HepG2 (cell line): ENCODE measurements around the gene SMOC1. TPM values are rescaled to one million over a fixed set of nuclear protein-coding genes. Genes with fewer than 3 reads are reported as not detected.

Experiments
- GTF3A ChIP-seq: sonication (generic); formaldehyde crosslinking; conservative IDR thresholded peaks from 2 replicates; pipeline ENCODE4 v1.4.0; 2020; ENCODE audit warnings: mild to moderate bottlenecking, missing genetic modification reagents
- HES4 ChIP-seq: sonication (generic); formaldehyde crosslinking; IDR thresholded peaks from 2 replicates; pipeline ENCODE4 v1.9.0; 2021; ENCODE audit warnings: mild to moderate bottlenecking, missing genetic modification reagents, borderline replicate concordance
- RFX1 ChIP-seq: fragments of 450-650 bp; IDR thresholded peaks from 2 replicates; pipeline ENCODE4 v1.6.1; 2017
- SYNCRIP ChIP-seq: fragments of 200-400 bp; formaldehyde crosslinking; IDR thresholded peaks from 2 replicates; pipeline ENCODE4 v1.6.1; 2018; ENCODE audit warnings: mild to moderate bottlenecking, low read depth, low read length; ENCODE audit not compliant: insufficient read depth
- TAF15 ChIP-seq: fragments of 200-400 bp; formaldehyde crosslinking; IDR thresholded peaks from one replicate; pipeline ENCODE4 v1.6.1; 2018; ENCODE audit warnings: mild to moderate bottlenecking, low read depth, low read length; ENCODE audit not compliant: poor library complexity, severe bottlenecking
- TCF7 ChIP-seq: sonication (generic); IDR thresholded peaks from 2 replicates; pipeline ENCODE4 v1.6.1; 2016; ENCODE audit warnings: antibody characterized with exemption, low read depth
- TOE1 ChIP-seq: sonication (generic); formaldehyde crosslinking; IDR thresholded peaks from 2 replicates; pipeline ENCODE4 v1.4.0; 2020; ENCODE audit warnings: mild to moderate bottlenecking, missing genetic modification reagents
- ZMYM2 ChIP-seq: sonication (generic); formaldehyde crosslinking; IDR thresholded peaks from 2 replicates; pipeline ENCODE4 v1.8.0; 2022; ENCODE audit warnings: mild to moderate bottlenecking, missing genetic modification reagents
- ZNF256 ChIP-seq: sonication (generic); formaldehyde crosslinking; conservative IDR thresholded peaks from 2 replicates; pipeline ENCODE4 v1.4.0; 2020; ENCODE audit warnings: missing genetic modification reagents
- ZNF3 ChIP-seq: IDR thresholded peaks from 2 replicates; pipeline ENCODE4 v1.7.0; 2017; ENCODE audit warnings: inconsistent platforms
- ZNF318 ChIP-seq: sonication (generic); formaldehyde crosslinking; IDR thresholded peaks from 2 replicates; pipeline ENCODE4 v1.4.0; 2020; ENCODE audit warnings: mild to moderate bottlenecking, missing genetic modification reagents
- ZNF513 ChIP-seq: sonication (generic); formaldehyde crosslinking; conservative IDR thresholded peaks from 2 replicates; pipeline ENCODE4 v1.5.0; 2020; ENCODE audit warnings: missing genetic modification reagents
- ZNF704 ChIP-seq: sonication (generic); formaldehyde crosslinking; IDR thresholded peaks from 2 replicates; pipeline ENCODE4 v1.8.1; 2023; ENCODE audit warnings: mild to moderate bottlenecking, inconsistent platforms, moderate library complexity, missing genetic modification reagents, borderline replicate concordance
- ZNF740 ChIP-seq: sonication (generic); formaldehyde crosslinking; IDR thresholded peaks from 2 replicates; pipeline ENCODE4 v1.4.0; 2020; ENCODE audit warnings: missing genetic modification reagents
- polyA plus RNA-seq, 8 experiments: library from polyadenylated mRNA; depleted of rRNA in 3 of 8; stranded (reverse) in 7 of 8; unstranded in 1 of 8; fragments of >200 nt; fragmentation: Illumina TruSeq in 4 of 8; extraction: Trizol in 4 of 8; gene quantifications; 2 replicates each; pipeline versions ENCODE4 v1.2.1 to v1.2.3, GENCODE V29; 2011 to 2016; ENCODE audit warnings: low read depth in 4 of 8, missing spikeins in 1 of 8, mixed read lengths in 1 of 8; ENCODE audit not compliant: insufficient read depth in 1 of 8
- total RNA-seq, 5 experiments: library from RNA; depleted of rRNA; stranded (reverse); fragments of >200 nt; fragmentation: Illumina TruSeq; extraction: Trizol; gene quantifications; 2 replicates each; pipeline ENCODE4 v1.2.3, GENCODE V29; 2016; ENCODE audit warnings: low read depth in 1 of 5
- TF ChIP-seq, protein P1 (sequence below): sonication (generic); formaldehyde crosslinking; IDR thresholded peaks from 2 replicates; pipeline ENCODE4 v1.8.0; 2022; ENCODE audit warnings: missing genetic modification reagents, mild to moderate bottlenecking, moderate library complexity, borderline replicate concordance

Gene SMOC1
- total and polyA plus RNA-seq, 2 of the 13 experiments (the other 11 are each of a cell fraction or from before 2014, with no cell fraction given): 17.8 to 35.6 TPM

GRCh38 chr14:69879175-69880043 is at the start of gene SMOC1 (continued):
- TF ChIP-seq ZNF3 (CRISPR knock-in tag) (no peak), SYNCRIP (no peak), ZMYM2 (CRISPR knock-in tag) (no peak), ZNF513 (no peak), TAF15 (no peak), RFX1 (no peak), HES4 (CRISPR knock-in tag) (peak; percentile 91), TCF7 (no peak), ZNF704 (CRISPR knock-in tag) (no peak; the same call in 1 of the 2 replicates), ZNF256 (CRISPR knock-in tag) (0 out of 2 replicates have a peak, but pooled peaks have one; percentile 55), ZNF318 (CRISPR knock-in tag) (0 out of 2 replicates have a peak, but pooled peaks have one; percentile 83), TOE1 (CRISPR knock-in tag) (no peak), GTF3A (CRISPR knock-in tag) (0 out of 2 replicates have a peak, but pooled peaks have one; percentile 44), ZNF740 (CRISPR knock-in tag) (no peak)
- TF ChIP-seq, protein P1, sequence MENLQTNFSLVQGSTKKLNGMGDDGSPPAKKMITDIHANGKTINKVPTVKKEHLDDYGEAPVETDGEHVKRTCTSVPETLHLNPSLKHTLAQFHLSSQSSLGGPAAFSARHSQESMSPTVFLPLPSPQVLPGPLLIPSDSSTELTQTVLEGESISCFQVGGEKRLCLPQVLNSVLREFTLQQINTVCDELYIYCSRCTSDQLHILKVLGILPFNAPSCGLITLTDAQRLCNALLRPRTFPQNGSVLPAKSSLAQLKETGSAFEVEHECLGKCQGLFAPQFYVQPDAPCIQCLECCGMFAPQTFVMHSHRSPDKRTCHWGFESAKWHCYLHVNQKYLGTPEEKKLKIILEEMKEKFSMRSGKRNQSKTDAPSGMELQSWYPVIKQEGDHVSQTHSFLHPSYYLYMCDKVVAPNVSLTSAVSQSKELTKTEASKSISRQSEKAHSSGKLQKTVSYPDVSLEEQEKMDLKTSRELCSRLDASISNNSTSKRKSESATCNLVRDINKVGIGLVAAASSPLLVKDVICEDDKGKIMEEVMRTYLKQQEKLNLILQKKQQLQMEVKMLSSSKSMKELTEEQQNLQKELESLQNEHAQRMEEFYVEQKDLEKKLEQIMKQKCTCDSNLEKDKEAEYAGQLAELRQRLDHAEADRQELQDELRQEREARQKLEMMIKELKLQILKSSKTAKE: no peak
